Measurements from ENCODE around the gene OR2J2.
"Not testable (repeated sequence)": the region's sequence is repeated elsewhere in the genome, so short reads cannot be mapped to it uniquely, and the experiment has no call there.

The OR2J2 gene

GRCh38 chr6:29218056-29218455 is 47.3 kb downstream of the OR2J2 start:
- not testable (repeated sequence) for H3K4me3 ChIP-seq (ENCODE audit: low read depth, low read length); H3K27me3 ChIP-seq (ENCODE audit: control insufficient read depth, insufficient read depth, low read length); H3K27ac ChIP-seq (ENCODE audit: low read depth, low read length); H3K36me3 ChIP-seq (ENCODE audit: control insufficient read depth, insufficient read depth, low read length); H3K4me1 ChIP-seq (ENCODE audit: control insufficient read depth, insufficient read depth, low read length); H3K9ac ChIP-seq (ENCODE audit: low read length)
- H3K9me3 ChIP-seq (ENCODE audit: control insufficient read depth, insufficient read depth, low read depth, low read length) = peaks cover 11% of the 10 kb centered on the region

Measured in HUES6 (cell line).